ENCODE measurements around the gene HSPA12A.
"Not testable (repeated sequence)": the region's sequence is repeated elsewhere in the genome, so short reads cannot be mapped to it uniquely, and the experiment has no call there.

HSPA12A gene

GRCh38 chr10:116715839-116716377, 26.5 kb downstream of the HSPA12A start:
- DNase-seq: no peak

- DNase-seq: no peak
These were observed 27.0 kb downstream of the HSPA12A start for GRCh38 chr10:116715341-116715740.

GRCh38 chr10:116713846-116714245, 28.5 kb downstream of the HSPA12A start:
- DNase-seq: no peak

- DNase-seq: no peak
These were observed 29.3 kb downstream of the HSPA12A start for GRCh38 chr10:116712989-116713543.

DNA sequence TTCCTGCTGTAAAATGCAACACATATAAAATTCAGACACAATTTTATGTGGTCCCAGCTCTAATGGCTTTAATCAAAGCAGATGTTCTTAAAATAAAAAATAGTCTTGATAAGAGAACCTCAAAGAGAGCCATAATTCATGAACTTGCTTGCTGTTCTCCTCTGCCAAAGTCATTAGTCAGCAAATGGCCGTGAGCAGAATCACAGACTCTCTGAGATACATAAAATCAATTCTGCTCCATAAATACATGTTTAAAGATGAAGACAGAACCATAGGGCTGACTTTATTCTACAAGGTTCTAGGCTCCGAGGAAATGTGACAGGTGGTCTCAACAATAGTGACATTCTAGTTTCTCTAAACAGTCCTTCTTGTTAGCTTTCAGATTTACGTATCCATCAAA, 29.8 kb downstream of the HSPA12A start:
- DNase-seq: no peak

DNA sequence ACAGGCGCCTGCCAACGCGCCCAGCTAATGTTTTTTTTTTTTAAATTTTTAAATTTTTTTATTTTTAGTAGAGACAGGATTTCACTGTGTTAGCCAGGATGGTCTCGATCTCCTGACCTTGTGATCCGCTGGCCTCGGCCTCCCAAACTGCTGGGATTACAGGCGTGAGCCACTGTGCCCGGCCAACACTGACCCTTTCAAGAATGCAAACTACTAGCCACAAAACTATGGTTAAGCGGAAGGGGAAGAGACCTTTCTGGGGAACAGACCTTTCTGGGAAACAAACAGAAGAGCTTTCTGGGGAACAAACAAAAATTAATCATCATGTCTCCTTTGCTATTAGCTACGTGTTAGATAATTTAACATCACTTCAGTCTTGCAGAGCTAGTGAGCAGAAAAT, 30.6 kb downstream of the HSPA12A start:
- DNase-seq: not testable (repeated sequence)

DNA sequence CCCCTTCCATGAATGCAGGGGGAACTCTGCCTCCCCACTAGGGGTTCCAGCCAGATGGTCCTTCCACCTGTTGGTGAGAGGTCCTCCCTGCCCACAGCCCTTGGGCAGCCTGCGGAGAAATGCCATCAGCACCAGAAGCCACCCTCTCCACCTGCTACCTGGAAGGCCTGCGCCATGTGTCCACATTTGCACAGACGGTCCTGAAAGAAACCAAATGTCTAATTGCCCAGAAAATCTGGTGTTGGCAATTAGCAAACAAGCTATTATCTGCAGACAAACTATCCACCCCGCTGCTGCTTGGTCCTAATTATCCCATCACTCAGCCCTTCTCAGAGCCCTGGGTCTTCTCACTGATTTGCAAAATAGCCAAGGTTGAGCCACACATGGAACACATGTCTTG, 32.3 kb downstream of the HSPA12A start:
- peak; percentile 38 for DNase-seq

DNA sequence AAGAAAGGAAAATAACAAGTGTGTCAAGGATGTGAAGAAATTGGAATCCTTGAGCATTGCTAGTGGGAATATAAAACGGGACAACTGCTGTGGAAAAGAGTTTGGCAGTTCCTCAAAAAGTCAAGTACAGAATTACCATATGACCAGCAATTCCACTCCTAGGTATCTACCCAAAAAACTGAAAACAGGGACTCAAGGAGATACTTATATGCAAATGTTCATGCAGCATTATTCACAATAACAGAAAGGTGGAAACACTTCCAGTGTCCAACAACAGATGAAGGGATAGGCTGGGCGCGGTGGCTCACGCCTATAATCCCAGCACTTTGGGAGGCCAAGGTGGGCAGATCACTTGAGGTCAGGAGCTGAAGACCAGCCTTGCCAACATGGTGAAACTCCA, 33.5 kb downstream of the HSPA12A start:
- DNase-seq: no peak

DNA sequence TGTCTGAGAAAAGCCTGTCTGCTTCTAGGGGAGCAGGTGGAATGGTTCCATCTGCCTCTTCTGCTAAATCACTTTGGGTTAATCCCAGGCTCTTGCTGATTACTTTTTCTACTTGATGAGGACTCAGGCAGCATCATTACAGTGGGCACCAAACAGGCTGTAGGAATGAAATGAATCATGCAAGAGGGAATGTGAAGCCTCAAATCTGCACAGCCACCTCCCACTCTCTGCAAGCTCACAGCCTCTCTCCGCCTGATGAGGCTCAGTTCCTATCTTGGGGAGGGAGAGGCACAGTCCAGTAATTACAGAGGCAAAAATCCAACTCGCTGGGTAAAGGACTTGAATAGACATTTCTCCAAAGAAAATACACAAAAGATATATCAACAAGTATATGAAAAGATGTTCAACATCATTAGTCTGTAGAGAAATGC, 34.0 kb downstream of the HSPA12A start:
- DNase-seq: no peak

DNA sequence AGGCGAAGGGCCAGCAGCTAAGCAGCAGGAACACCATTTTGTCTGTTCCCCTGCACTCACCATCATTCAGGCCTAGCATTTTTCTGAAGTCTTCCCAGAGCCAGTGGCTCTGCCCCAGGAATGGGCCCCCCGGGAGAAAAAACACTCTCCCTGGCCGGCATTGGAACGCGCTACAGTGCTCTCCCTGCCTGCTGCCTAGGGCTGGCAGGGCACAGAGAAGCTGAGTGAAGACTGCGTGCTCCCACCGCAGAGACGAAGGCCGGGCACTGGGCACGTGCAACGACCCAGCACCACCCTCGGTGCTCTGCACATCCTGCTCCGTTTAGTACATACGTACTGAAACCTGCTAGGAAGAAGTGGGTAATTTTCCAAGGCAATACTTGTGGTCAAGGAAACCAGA, 34.4 kb downstream of the HSPA12A start:
- DNase-seq: no peak

DNA sequence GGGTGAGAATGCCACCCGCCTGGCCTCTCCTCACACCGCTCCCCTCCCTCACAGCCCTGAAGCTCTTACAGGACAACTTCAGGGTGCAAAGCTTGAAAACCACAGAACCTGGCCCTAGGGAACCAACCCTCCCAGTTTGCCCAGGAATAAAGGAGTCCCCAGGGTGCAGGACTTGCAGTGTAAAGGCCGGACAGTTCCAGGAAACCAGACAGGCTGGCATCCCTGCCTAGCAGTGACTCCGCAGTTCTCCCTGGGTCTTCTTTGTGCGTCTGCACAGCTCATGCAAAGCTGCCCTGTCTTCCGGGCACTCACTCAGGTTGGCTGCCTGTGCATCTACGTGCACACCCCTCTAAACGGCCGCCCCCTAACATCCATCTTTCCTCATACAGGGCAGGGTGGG, 36.1 kb downstream of the HSPA12A start:
- no peak for DNase-seq

DNA sequence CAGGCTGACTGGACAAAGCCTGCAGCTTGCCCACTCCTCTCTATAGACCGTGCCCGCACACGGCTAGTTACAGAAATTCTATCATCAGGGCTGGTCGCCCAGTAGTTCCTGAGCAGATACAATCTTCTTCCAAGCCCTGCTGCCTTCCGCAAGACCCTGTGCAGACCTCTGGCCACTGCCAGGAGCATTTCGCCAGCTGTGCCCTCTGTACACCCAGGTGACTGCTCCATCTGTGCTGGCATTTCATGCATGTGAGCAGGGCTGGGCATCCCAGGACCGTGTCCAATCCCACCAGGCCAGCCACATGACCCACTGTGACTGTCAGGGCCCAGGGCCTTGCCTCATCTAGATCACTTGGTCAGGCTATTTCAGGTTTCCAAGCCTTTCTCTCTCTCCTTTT, 36.9 kb downstream of the HSPA12A start:
- no peak for DNase-seq

DNA sequence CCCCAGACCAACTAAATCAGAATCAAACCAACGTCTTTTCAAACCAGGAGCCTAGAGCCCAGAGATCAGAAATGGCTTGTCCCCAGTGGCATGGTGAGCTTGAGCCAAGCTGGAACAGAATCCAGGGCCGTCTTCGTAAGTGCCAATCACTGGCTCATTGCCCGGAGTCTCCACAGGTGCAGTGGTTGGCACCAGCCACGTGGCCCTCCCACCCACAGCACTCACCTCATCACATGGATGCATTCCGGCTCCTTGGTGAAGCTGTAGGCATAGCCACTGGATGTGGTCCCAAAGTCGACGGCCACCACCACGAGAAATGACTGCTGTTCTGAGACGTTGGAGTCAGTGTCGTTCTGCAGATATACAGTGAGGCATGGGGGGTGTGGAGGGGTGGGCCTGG, 37.4 kb downstream of the HSPA12A start:
- no peak for DNase-seq

DNA sequence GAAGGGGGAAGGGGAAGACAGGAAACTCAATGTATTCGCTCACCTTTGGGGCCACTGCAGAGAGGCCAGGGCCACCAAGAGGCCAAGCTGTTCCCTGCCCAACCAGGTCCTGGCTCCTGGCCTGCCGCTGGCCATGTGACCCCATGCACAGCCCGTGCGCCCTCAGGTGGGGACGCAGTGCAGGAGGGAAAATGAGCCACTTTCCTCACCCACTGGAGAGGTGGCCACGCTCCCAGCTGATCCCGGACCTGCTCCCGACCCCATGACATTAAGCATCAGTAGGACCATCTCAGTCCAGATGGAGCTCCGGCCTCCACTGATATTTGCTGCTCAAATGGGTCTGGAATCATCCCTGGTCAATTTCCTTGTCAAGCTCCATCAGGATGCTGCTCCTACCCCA, 40.2 kb downstream of the HSPA12A start:
- no peak for DNase-seq

- DNase-seq: no peak
These were observed 42.8 kb downstream of the HSPA12A start for GRCh38 chr10:116699471-116700150.

DNA sequence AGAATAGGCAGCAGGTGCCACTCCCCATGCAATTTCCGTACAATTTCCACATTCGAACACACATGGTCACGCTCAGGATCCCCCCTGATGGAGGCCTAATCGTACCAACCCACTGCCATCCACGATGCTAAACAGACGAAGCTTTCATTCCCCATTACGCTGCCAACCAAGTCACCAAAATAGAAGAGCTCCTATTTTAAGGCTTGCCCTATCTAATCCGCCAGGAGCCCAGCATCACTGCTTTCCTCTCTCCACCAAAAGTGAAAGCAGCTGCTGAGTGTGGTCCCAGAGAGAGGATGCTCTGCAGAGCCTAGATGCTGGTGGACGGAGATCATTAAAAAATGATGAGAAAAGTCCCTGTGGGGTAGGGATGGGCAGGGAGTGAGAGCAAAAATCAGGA, 43.3 kb downstream of the HSPA12A start:
- DNase-seq: no peak

- DNase-seq: no peak
These were observed 44.0 kb downstream of the HSPA12A start for GRCh38 chr10:116698364-116698763.

GRCh38 chr10:116697816-116698215, 44.5 kb downstream of the HSPA12A start:
- no peak for DNase-seq

DNA sequence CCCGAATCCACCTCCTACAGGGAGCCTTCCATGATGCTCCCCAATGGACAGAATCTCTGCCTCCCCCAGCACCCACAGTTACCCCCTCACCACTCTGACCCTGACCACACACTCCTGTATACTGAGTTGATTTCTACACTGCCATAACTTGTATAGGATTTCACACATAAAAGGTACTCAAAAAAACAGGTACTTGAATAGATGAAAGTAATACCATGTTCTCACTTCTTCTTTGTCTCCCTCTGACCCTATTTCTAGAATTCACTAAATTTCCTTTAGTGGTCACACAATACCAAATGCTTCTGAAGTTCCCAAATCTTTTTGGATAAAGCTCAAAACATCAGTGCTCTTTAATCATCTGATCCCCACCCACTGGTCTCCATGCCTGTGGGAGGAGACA, 45.4 kb downstream of the HSPA12A start:
- no peak for DNase-seq

DNA sequence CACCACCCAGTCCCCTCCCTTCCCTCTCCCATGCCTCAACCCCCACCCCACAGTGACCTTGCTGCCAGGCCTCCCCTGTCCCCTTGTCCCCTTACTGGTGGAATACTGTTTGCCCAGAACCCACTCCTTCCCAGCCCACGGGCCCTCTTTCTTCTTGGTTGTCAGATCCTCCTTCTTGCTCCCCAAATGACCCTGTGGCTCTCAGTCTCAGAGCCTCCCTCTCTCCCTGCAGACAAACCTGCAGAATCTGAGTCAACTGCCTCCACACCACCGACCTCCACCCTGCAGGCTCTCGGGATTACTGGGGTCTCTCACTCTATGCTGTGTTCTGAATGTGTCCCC, 47.5 kb downstream of the HSPA12A start:
- no peak for DNase-seq

DNA sequence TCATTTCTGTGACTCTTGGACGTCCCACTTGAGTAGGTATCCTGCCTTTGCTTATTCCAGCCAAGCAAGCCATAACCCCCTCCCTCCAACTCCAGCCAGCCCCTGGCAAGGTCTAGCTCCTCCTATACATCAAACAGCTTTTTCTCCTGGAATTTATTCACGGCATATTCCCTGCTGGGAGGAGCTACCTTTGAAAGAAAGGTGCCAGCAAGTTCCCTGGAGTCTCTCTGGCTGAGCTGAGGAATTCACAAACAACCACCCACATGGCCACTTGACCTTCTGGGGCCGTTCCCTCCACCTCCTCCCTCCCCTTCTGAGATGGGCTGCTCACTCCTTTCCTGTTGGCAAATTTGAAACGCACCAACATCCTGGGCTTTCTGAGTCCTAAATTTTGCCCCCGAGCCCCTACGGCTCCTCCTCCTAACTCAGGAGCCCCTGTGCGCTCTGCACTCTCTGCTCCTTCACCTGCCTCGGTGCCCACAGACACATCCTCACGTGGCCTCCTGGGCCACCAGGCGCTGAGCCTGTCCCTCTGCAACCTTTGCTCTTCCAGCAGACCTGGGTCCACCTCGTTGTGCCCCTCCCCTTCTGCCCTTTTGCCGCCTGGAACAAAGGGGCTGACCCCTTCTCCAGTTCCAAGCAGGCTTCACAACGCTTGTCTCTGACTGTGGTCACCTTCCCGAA, 48.0 kb downstream of the HSPA12A start:
- no peak for DNase-seq

- DNase-seq: no peak
These were observed 50.1 kb downstream of the HSPA12A start for GRCh38 chr10:116692225-116692624.

DNA sequence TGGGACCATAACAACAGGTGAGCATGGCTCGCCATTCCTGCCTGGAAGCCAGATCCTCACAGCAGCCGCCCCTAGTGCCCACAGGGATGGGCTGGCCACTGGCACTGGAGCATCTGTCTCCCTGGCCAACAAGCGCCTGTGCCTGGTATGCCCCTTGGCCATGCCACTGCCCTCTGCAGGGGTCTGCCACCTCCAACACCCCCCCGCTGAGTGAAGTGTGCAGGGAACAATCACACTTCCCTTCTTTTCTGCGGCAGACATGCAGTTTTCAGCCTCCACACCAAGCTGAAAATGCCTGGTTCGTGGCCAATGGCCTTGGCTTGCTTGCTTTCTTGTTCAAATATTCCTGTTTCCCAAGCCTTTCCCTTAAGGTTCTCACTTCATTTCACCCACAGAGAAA, 50.7 kb downstream of the HSPA12A start:
- no peak for DNase-seq
